HG02852 (cell line): ENCODE measurements around the gene MEG3.

Experiments
- ATAC-seq: cut with Tn5 transposase; IDR thresholded peaks from one replicate; pipeline ENCODE4 v1.9.1; 2021; ENCODE audit warnings: mild to moderate bottlenecking, moderate library complexity; ENCODE audit not compliant: unreplicated experiment

The MEG3 gene

DNA sequence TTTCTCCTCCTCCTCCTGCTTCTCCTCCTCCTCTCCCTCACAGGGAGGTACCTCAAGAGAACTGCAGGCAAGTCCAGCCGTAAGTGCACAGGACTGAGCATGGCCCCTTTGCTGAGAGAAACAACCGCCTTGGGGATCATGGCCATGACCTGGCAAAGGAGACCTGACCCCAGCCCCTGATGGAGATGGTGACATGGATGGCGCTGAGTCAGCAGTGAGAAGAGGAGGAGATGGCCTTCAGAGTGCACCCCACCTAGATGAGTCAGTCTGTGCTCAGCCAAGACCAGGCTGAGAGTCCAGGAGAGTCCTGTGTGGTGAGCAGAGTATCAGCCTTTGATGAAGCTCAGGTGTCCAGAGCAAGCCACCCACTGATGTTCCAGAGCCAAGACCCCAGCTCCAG is 36.4 kb downstream of the MEG3 start:
- no peak for ATAC-seq

DNA sequence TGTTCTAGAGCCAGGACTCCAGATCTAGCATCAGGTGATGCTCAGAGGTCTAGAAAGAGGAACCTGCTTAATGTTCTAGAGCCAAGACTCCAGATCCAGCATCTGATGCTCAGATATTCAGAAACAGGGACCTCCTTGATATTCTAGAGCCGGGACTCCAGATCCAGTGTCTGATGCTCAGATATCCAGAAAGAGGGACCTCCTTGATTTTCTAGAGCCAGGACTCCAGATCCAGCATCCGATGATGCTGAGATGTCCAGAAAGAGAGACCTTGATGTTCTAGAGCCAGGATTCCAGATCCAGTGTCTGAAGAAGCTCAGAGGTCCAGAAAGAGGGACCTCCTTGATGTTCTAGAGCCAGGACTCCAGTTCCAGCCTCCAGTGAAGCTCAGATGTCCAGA is 36.9 kb downstream of the MEG3 start:
- ATAC-seq, result no peak

GRCh38 chr14:100864206-100864605 is 38.3 kb downstream of the MEG3 start:
- ATAC-seq, result no peak

- ATAC-seq, result no peak
Measured at GRCh38 chr14:100864960-100865681, 39.2 kb downstream of the MEG3 start.

DNA sequence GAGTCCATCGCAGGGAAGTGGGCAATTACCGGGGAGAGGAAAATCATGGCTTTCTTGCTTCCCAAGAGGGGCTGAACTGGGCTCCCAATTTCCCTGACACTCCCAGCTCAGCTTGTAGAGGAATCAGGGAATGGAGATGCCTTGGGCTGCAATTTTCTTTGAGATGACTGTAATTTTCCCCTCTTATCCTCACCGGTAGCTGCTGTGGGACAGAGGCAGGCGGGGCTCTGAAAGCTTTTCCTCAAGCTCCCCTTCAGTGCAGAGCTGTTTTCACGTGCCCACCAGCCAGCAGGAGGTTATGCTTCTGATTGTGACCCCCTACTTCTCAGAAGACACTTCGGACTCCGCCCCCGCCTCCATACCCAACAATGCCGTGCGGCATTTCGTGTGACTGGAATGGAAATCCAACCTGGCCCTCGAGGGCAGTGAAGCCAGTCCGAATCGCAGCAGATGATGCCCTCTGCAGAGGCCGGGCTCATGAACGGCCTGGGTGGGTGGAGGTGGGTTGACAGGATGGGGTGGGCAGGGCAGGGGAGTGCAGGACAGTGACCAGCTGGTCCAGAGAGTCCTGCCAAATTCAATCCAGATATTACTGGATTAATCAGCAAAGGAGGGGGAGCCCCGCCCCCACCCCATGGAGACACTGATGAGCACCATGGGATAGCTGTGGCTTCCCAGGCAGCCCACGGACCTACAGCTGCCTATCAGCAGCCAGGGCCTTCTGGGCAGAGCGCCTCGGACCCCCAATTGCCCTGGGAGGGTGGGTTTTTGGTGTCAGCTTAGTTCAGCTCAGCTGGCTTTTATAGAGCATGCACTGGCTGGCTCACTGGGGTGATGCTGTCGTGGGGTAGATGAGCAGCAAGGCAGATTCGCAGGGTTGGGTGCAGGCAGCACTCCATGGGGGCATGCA is 40.0 kb downstream of the MEG3 start:
- no peak for ATAC-seq

GRCh38 chr14:100866666-100867630 is 41.0 kb downstream of the MEG3 start:
- no peak for ATAC-seq

- no peak for ATAC-seq
Measured at GRCh38 chr14:100867631-100868315, 41.9 kb downstream of the MEG3 start.

DNA sequence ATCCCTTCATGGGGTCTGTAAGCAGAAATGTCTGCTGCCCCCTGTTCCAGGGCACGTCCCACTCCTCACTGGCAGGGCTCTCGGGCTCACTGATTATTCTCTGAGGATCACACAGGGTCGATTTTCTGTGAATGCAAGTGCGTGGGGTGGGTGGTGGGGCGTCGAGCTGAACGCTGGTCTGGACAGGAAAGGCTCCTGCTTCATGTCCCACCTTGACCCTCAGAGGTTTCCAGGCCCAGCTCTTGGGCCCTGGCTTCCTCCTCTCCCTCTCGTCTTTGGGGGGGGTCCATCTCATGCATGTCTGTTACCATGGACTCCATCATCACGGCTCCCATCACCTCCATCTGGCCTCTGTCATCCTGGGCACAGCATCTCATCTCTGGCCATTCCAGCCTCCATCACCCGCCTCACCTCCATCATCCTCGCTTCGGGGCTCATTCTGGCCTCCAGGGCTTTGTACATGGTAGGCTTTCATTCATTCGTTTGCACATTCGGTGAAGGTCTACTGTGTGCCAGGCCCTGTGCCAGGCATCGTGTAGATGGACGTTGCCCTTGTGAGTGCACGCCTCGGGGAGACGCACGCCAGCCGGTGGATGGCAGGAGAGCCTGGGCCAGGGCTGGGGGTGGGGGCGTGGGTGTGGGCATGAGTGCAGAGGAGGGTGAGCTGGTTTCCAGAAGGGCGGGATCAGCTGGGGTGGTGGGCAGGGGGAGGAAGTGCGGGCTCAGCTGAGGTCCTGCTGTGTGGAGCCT is 42.9 kb downstream of the MEG3 start:
- ATAC-seq, result no peak

DNA sequence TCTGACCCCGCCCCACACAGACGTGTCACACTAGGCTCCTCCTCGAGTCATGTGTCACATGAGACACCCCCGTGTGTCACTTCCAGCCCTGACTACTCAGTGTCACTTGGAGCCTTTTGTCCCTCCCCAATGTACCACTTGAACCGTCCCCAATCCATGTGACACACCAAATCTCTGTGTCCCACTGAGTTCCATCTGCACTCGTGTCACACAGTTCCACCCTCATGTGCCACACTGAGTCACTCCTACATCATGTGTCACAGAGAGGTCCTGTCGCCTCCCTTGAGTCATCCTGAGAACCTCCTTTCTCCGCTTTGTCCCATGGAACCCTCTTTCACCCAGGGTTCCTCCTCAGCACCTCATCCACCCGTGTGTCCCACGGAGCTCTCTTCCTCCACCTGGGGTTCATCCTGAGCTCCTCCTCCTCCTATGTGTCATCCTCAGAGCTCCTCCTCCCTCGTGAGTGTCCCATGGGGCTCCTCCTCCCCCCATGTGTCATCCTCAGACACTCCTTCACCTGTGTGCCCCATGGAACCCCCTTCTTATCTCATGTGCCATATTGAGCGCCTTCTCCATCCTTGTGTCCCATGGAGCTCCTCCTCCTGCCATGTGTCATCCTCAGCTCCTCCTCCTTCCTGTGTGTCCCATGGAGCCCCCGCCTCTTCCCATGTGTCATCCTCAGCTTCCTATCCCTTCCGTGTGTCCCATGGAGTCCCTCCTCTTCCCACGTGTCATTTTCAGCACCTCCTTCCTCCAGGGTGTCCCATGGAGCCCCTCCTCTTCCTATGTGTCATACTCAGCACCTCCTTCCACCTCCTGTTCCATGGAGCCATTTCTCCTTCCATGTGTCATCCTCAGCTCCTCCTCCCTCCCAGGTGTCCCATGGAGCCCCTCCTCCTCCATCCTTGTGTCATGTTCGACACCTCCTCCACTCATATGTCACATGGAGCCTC is 45.6 kb downstream of the MEG3 start:
- ATAC-seq, result no peak

- ATAC-seq, result no peak
Measured at GRCh38 chr14:100872259-100873095, 46.6 kb downstream of the MEG3 start.

DNA sequence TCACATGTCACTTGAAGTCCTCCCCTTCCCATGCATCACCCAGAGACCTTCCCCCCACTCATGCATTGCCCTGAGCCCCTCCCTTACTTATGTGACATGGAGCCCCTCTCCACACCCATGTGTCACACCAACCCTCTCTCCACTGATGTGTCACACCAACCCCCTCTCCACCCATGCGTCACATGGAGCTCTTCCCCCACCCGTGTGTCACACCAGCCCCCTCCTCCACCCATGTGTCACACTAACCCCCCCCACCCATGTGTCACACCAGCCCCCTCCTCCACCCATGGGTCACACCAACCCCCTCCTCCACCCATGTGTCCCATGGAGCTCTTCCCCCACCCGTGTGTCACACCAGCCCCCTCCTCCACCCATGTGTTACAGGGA is 47.2 kb downstream of the MEG3 start:
- ATAC-seq, result no peak

DNA sequence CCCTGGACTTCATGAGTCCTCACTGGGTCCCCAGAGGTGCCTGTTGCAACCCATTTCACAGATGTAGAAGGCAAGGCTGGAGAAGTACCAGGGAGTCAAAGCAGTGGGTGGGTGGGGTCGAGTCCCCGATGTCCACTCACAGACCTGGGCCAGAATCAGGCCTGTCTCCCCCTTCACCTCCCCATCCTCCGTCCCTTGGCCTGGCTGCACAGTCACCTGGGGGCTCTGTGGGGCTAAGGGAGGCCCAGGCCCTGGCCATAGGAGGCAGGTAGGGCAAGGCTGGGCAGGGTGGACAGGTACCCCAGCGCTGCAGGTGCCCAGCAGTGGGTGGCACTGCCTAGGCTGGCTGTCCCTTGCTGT is 48.1 kb downstream of the MEG3 start:
- no peak for ATAC-seq

GRCh38 chr14:100874411-100875091 is 48.6 kb downstream of the MEG3 start:
- no peak for ATAC-seq

DNA sequence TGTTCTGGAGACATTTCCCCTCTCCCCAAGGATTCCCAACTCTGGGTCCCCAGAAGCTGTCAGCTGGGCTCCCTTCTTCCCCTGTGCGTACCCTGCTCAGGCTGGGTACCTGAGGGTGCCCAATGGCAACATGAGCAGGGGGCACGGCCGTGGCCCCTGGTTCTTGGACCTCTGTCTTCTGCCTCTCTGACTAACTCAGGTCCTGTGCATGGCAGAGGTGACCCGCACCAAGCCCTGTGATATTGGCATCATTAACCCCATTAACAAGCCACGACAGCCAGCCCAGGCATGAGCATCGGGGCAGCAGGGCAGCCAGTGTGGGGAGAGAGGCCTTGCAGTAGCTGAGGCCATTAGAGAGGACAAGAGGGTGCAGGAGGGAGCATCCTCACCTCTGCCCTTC is 49.2 kb downstream of the MEG3 start:
- ATAC-seq, result no peak

DNA sequence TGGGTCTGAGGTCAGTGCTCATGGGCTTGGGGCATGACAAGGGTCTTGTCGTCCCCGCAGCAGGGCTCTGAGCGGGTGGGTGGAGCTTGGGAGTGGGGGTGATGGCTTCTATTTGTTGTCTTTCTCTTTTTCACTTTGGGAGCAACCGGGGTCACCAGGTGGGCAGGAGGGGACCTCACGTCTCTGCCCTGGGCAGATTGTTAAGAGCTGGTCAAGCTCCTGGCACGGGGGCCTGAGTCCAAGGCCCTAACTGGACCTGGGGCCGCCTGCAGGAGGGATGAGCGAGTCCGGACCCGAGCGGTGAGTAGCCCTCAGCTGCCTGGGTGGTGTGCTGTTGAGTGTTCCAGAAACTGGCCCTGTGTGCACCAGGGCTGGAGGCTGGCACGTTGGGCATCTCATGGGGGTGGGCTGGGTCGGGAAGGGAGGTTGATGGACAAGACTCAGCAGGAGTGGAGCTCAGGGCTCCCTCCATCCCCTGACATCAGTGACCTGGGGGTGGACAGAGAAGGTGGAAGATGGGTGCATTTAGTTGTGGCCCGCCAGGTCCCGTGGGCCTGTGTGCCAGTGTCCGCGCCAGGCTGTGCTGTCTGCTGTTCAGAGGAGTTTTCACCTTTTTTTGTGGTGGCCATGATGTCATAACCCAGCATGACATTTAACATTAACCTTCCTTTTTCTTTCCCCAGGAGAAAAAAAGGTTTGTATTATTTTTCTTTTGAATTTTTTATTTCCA is 50.1 kb downstream of the MEG3 start:
- no peak for ATAC-seq

- no peak for ATAC-seq
Measured at GRCh38 chr14:100878271-100879146, 52.6 kb downstream of the MEG3 start.
